Medulla oblongata (tissue), 1 donor: ENCODE data around the gene IARS2.
A peak's percentile ranks its signal among the peaks of the same experiment; 100 is the strongest.
"Not testable (repeated sequence)": the region's sequence is repeated elsewhere in the genome, so short reads cannot be mapped to it uniquely, and the experiment has no call there.

Experiments used
- DNase-seq: peaks from one replicate; pipeline ENCODE4 v3.0.0-alpha.2; 2015; ENCODE audit errors: extremely low spot score

Gene IARS2

DNA sequence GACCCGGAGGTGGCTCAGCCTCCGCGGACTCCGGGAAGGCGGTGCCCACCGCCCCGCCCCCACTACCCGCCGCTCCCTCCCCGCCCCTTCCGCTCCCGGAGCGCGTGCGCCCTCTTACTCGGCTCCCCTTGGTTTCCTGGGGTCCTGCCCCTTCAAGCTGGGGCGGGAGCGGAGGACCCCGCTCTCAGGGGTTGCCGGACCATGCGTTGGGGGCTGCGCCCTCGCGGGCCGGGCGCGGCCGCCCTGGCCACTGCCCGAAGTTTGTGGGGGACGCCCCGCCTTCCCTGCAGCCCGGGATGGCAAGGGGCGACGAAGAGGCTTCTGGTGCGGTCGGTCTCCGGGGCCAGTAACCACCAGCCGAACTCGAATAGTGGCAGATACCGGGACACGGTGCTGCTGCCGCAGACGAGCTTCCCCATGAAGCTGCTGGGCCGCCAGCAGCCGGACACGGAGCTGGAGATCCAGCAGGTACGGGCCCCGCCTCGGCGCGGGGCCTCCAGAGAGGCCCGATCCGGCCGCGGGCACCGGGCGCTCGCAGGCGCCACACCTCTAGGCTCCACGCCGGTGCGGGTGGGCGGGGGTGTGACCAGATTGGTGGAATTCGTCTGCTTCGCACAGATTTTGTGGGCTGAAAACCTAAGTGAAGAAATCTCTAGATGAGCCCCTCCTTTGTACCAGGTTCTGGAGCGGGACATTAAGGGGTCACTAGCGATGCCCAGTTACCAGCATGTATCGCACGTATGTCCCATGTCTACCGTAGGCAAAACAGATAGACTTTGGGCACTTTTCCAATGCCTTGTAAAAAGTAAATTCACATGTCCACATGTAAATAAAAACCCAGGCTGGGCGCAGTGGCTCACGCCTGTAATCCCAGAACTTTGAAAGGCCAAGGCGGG, at the start of gene IARS2:
TSS of gene IARS2 (plus strand) at position 117 of the 896 bp plus-strand sequence. CDS start at position 202, 85 bp downstream.
- DNase-seq = peak; percentile 89

DNA sequence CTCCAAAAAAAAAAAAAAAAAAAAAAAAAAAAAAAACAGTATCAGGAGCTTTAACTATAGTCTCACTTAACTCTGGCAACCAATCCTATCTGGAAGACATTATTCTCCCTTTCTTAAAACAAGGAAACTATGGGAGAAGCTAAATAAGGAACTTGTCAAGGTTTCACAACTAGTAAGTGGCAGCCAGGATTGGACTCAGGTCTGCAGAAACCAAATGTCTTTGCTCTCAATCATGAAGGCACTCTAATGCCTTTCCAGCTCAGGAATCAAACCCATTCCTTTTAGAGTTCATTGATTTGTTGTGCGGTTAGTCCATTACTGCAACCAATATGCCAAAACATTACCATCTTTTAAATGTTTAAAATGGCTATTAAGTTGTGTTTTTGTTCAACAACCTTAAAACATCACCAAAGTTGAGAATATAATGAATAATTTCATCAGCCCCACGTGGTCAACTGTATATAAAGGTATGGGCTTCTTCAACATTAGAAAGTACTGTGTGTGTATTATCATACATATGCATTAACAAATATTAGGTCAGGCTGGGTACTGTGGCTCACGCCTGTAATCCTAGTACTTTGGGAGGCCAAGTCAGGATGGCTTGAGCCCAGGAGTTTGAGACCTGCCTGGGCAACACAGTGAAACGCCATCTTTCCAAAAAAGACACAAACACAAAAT, 49.1 kb upstream of the IARS2 start:
- DNase-seq = peak; percentile 11

DNA sequence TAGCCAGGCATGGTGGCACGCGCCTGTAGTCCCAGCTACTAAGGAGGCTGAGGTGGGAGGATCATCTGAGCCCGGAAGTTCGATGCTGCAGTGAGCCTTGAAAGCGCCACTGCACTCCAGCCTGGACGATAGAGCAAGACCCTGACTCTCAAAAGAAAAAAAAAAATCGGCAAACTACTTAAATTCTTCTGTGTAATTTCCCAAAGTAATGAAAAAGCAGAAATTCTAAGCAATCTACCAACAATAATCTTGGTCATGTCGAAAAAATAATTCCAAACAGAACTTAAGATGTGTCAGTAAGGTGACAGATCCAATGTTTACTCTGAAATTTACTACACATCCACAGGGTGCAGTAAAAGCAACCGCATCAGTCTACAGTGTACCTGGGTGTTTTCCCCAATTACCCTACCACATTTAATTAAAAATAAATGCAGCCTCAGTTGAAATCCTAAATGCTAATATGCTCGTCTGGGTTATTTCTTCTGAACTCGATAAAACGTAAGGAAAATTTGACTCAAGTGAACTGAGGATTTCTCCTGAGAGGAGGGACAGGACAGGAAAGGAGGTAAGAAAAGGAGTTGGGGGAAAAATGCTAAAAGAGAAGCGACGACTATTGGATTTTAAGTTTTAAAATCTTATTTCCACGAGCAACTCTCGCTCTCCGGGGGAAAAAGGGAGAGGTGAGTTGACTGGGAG, 48.4 kb upstream of the IARS2 start:
- DNase-seq = peak; percentile 58

DNA sequence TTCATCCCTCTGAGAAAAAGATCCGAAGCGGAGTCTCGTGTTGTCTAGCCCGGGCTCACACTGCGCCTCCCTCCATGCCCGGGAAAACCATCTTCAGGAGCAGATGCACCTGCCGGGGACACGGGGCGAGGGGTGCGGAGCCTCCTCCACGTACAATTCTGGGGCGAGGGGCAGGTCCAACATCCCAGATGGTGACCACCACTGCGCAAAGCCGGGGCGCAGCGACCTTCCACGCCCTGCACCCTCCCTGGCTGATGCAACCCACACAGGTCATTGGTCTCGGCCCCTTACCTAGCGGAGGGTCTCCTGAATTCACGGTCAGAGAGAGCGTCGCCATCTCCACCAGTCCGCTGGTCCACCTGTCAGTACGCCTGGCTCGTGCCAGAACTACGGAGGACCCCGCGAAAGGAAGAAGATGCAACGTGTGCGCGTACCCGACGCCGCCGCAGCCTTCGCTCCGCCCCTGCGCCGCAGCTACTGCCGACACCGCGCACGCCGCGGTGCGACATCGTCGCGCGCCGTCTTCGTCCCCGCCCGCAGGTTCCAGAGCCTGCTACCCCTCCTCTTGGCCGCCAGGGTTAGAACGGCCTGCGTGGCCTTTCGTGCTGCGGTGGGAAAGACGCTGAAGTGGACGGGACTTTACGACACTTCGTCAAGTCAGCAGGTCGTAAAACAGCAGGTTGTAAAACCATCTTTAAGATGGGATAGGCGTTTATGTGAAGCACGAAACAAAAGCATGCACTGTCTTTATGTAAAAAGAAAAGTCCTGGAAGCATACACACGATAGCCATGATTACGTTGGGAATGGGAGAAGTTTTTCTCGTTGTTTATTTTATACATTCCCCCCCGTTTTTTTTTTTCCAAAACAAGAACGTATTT, 47.6 kb upstream of the IARS2 start, which contains the start of gene EPRS1:
TSS of gene EPRS1 (minus strand) at position 454 of the 879 bp plus-strand sequence. CDS start at position 337, 117 bp downstream.
- peak; percentile 95 for DNase-seq

DNA sequence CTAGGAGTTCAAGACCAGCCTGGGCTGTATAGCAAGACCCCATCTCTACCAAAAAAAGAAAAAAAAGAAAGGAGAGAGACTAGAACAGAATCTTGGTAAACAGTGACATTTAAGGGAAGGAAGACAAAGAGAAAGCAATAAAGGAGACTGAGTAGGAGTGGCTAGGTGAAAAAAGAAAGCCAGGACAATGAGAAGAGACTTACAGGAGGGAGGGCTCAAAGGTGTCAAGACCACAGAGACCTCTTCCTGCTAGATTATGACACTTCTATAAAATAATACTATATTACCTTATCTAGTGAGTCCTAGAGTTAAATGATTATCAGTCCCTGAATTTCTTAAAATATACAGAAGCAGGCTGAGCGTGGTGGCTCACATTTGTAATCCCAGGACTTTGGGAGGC, 37.6 kb upstream of the IARS2 start:
- DNase-seq = no peak

DNA sequence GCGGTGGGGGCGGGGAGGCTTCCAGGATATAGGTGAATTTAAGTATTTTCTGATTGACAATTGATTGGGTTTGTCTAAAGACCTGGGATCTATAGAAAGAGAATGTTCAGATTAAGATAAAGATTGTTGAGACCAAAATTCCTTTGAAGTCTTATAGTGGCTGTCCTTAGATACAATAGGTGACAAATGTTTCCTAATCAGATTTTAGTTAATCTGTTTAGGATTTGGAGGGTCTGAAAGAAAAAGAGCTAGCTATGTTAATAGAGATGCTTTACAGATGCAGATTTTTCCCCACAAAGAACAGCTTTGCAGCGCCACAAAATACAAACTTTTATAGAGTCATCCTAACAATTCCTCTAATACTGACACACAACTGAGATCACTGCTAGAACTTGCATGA, 33.1 kb upstream of the IARS2 start:
- no peak for DNase-seq

DNA sequence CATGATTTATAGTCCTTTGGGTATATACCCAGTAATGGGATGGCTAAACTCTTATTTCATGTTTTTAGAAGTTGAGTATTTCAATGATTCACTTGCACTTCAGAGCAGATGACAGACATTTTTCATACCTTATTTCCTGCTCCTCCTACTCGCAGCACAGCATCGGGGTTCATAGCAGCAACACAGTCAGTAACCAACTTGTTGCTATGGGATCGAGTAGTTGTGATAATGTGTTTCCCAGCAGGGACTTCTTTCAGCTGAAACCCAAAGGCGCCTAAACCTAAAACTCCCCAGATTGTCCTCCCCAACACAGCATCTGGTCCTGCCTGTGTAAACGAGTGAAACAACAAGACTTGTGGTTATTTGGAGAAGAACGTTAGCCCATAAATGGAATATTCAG, 31.3 kb upstream of the IARS2 start:
- no peak for DNase-seq

DNA sequence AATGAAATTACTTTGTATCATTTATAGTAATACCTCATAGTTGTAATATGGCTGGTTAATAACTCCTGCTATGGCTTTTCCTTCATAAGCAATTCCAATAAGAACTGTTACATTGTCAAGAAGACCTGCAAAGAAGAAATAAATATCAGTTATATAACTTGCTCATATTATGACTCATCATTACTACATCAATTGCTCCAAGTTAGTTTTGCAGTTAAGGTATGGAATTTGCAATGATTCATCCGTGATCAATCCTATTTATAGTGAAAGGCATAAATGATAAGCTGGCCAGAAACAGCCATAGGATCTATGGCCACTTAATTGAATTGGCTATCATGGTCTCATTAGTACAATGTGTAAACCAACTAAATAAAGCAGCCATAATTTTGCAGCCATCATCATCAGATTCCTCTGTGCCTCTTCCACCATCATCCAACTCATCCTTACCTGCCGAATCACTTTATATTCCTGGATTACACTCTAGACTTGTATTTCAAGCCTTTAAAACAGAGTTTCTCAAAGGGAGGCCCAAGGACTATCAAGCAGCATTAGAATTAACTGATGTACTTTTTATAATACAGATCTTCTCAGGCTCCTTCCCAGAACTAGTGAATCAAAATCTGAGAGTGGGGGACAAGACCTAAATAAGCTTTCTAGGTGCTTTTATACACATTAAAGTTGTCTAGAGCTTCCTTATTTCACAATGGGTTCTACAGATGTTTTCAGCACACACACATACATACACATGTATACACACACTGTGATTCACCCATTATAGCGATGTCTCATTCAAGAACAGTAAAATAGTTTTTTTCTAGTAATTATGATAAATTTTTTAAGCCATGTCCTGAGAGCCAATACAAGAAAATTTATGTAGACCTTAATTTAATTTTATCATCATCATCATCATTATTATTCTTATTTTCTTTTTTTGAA, 26.4 kb upstream of the IARS2 start:
- DNase-seq = no peak

DNA sequence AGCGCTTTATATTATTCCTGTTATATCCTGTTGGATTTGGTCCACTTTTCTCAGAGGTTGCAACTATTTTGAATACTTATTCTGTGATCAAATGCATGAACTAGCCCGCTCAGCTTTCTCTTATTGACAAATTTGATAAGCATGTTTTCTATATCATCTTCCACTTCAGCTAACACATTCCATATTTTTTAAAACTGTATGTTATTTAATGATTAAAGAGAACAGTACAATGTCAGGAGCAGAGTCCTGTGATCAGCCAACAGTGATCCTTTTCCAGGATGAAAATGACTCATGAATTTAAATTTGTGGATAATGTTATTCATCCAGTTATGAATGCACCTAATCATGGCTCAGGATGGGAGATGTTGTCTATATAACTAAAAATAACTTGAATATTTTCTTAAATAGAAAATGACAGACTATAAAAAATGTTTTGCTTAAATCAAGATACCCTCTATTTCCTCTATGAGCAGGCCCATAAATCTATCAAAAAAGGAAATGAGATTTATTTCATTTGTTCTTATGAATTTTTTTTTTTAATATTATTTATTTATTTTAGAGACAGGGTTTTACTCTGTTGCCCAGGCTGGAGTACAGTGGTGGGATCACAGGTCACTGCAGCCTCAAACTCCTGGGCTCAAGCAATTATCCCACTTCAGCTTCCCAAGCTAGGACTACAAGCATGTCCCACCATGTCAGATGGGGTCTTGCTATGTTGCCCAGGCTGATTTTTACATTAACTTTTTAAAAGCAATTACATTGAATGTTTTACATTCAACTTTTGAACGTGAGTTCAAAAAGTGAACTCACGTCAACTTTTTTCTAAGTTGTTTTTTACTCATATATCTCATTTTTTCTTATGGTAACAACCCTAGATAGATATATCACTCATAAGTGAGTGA, 16.8 kb upstream of the IARS2 start:
- no peak for DNase-seq

DNA sequence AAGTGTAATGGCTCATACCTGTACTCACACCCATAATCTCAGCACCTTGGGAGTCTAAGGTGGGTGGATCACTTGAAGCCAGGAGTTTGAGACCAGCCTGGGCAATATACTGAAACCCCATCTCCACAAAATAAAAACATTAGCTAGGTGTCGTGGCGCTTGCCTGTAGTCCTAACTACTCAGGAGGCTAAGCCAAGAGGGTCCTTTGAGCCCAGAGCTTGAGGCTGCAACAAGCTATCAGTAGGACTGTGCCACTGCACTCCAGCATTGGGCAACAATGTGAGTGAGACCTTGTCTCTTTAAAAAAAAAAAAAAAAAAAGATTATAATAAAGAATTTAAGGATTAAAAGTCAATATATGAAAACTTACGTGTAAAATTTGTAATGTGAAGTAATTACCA, 16.0 kb upstream of the IARS2 start:
- no peak for DNase-seq

DNA sequence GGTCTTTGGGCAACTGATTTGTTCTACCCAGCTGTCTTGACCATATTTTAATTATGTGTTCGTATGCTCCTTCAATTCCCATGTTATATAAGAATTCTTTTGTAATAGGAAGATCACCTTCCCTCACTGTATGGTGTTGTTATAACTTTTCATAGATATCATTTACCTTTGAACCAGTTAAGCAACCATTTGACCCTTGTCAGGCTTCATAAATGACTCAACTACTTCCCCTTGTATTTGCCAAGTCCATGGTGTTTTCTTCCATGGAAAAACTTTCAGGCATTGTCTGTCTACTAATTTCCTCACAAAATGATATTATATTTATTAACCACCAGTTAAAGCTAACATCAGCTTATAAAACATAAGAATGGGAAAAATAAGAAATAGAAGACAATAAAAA, 9.5 kb upstream of the IARS2 start:
- DNase-seq = no peak

DNA sequence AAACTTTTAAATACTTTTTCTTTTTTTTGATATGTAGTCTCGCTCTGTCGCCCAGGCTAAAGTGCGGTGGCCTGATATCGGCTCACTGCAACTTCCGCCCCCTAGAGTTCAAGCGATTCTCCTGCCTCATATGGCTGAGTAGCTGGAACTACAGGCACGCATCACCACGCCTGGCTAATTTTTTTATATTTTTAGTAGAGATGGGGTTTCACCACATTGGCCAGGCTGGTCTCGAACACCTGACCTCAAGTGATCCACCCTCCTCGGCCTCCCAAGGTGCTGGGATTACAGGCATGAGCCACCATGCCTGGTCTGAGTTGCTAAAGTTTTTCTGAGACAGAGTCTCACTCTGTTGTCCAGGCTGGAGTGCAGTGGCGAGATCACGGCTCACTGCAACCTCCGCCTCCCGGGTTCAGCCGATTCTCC, 7.7 kb upstream of the IARS2 start:
- DNase-seq = not testable (repeated sequence)

DNA sequence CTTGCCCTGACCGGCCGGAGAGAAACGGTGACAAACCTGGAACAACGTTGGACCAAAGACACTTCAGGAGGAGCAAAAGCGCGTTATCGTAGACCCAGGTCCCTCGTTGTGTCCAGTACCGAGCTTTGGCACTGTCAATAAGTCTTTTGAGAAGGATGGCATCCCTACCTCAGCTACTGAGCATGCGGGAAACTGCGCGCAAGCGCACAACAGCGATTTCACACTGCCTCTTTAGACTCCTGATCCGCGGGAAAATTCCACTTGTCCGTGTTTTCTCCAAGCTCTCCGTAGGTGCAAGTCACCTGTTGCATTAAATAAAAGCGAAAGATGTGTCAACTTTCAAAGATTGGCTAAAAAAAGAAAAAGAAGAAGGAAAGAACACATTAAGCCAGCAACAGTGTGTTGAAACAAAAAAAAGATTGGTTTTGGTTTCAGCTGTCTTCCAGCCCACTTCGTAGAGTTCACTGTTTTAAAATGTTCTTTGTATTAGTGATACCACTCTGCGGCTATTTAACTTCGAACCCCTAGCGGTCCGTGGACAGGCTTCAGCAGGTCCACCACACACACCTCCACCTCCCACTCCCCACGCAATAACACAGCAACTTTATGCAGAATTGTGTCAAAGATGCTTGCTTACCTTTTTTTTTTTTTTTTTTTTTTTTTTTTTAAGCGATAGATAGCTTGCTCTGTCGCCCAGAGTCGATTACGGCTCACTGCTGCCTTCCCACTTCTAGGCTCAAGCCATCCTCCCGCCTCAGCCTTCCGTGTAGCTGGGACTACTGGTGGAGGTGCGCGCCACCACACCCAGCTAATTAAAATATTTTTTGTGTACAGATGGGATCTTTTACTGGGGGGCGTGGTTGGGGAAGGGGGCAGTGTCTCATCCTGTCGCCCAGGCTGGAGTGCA, 4.0 kb upstream of the IARS2 start, which contains the start of gene BPNT1:
TSS of gene BPNT1 (minus strand) at position 139 of the 907 bp plus-strand sequence. CDS start 9,942 bp downstream, outside the sequence.
- peak; percentile 97 for DNase-seq

DNA sequence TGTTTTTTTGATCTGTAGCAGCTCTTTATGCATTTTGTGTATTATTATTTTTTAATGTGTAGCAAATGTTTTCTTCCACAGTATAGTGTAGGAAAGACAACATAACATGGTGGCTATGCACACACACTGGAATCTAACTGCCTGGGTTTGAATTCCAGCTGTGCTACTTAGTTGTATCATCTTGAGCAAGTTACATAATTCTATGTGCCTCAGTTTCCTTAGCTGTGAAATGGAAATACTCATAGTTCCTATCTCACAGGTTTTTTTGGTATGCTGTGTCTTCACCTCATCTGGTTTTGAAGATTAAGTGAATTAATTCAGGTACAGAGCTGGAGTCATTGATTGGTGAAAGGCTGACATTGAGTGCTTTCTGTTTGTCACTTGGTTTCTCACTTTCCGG, 1.2 kb upstream of the IARS2 start:
- DNase-seq = no peak

DNA sequence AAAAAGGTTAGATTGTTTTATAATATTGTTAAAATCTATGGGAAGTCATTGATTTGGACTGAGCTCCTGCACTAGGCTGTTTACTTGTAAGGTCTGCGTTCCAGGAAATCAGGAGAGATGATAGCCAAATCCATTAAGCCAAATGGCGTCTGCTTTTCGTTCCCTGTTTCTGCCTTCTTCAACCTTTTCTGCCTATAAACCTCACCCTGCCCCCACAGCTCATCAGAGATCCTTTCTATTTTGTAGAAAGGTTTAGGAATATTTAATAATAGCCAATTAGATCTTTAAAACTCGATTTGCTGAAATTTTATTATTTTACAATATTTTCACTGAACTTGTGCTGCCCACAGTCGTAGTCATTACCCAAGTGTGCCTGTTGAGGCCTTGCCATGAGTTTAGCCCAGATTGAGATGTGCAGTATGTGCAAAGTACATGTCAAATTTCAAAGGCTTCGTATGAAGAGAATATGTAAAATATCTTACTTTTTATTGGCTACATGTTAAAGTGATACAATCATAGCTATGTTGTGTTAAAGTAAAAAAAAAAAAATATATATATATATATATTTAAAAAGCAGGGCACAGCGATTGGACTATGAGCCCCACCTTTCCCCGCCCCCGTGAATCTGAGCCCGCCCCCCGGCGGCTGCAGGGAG, 444 bp upstream of the IARS2 start:
- no peak for DNase-seq

DNA sequence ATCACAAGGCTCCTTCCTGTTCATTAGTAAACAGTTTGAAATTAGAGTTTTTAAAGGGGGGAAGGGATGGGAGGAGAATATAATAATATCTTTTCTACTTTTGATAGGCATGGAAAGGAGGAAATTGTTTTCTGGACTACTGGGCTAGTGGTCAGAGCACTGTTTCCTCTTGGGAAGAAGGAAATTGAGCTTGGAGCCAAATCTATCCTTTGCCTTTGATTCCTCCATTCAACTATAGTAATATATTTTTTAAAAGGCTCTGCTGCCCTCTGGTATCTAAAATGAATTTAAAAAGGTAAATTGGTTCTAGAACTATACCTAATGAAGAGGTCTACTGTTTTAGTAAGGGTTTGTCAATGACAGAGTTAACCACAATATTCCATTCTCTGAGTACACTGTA, 5.9 kb downstream of the IARS2 start:
- no peak for DNase-seq

DNA sequence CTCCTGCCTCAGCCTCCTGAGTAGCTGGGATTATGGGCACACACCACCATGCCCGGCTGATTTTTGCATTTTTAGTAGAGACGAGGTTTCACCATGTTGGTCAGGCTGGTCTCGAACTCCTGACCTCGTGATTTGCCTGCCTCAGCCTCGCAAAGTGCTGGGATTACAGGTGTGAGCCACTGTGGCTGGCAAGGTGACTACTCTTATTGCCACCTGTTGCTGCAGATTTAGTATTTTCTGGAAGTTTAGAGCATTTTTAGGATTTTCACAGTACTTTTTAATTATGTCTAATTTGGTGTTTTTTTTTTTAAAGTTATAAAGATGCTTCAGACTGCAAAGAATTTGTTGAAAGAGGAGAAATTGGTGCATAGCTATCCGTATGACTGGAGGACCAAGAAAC, 16.5 kb downstream of the IARS2 start:
- not testable (repeated sequence) for DNase-seq
